Activated CD8-positive, alpha-beta memory T cell treated with anti-CD3 and anti-CD28 coated beads, Interleukin-2, amount 50 U/mL, for 4 hours (primary cell): ENCODE data around the gene TMEM233.

Experiments
- DNase-seq: peaks from one replicate; pipeline ENCODE4 v3.0.0-alpha.2; 2020

TMEM233 gene

GRCh38 chr12:119593578-119594398, at the start of gene TMEM233:
TMEM233 (plus strand) TSS chr12:119593774; CDS start chr12:119593849, 75 bp downstream.
- no peak for DNase-seq

- peak; percentile 44 for DNase-seq
Observed at GRCh38 chr12:119544765-119545625, 48.6 kb upstream of the TMEM233 start.

- no peak for DNase-seq
Observed at GRCh38 chr12:119546340-119546739, 47.2 kb upstream of the TMEM233 start.

- no peak for DNase-seq
Observed at GRCh38 chr12:119547001-119547400, 46.6 kb upstream of the TMEM233 start.

- DNase-seq: no peak
Observed at GRCh38 chr12:119556854-119557253, 36.7 kb upstream of the TMEM233 start.

GRCh38 chr12:119565404-119565803, 28.2 kb upstream of the TMEM233 start:
- DNase-seq: no peak

GRCh38 chr12:119570771-119571170, 22.8 kb upstream of the TMEM233 start:
- no peak for DNase-seq

- DNase-seq: no peak
Observed at GRCh38 chr12:119573086-119573485, 20.5 kb upstream of the TMEM233 start.

GRCh38 chr12:119574255-119574654, 19.3 kb upstream of the TMEM233 start:
- no peak for DNase-seq

GRCh38 chr12:119576118-119576810, 17.3 kb upstream of the TMEM233 start:
- no peak for DNase-seq

- no peak for DNase-seq
Observed at GRCh38 chr12:119576915-119577314, 16.7 kb upstream of the TMEM233 start.

- DNase-seq: no peak
Observed at GRCh38 chr12:119578112-119578511, 15.5 kb upstream of the TMEM233 start.

- no peak for DNase-seq
Observed at GRCh38 chr12:119589097-119589496, 4.5 kb upstream of the TMEM233 start.

- DNase-seq: no peak
Observed at GRCh38 chr12:119589634-119590033, 3.9 kb upstream of the TMEM233 start.

- no peak for DNase-seq
Observed at GRCh38 chr12:119592232-119592631, 1.3 kb upstream of the TMEM233 start.

- DNase-seq: no peak
Observed at GRCh38 chr12:119594399-119594730, 791 bp downstream of the TMEM233 start.

- DNase-seq: no peak
Observed at GRCh38 chr12:119594772-119595445, 1.3 kb downstream of the TMEM233 start.

- DNase-seq: no peak
Observed at GRCh38 chr12:119598159-119598558, 4.6 kb downstream of the TMEM233 start.

- DNase-seq: no peak
Observed at GRCh38 chr12:119601877-119602733, 8.5 kb downstream of the TMEM233 start.

- no peak for DNase-seq
Observed at GRCh38 chr12:119602734-119603094, 9.1 kb downstream of the TMEM233 start.

GRCh38 chr12:119603767-119604166, 10.2 kb downstream of the TMEM233 start:
- DNase-seq: no peak

- DNase-seq: no peak
Observed at GRCh38 chr12:119609358-119609757, 15.8 kb downstream of the TMEM233 start.
